ENCODE data around the gene EQTN.

GRCh38 chr9:27258662-27259061, 38.3 kb downstream of the EQTN start:
- TF ChIP-seq CTCF (IDR thresholded peaks at IDR 0.05) (no peak), POLR2A (IDR thresholded peaks at IDR 0.05) (no peak), POLR2AphosphoS5 (IDR thresholded peaks at IDR 0.05; ENCODE audit: insufficient read depth in 1 of 2, low read depth in 1 of 2) (no peak)

Data from vagina (tissue), 2 donors.